GM21786 (cell line): ENCODE results near the gene IGFBP3.

ENCODE experiments used
- ATAC-seq: cut with Tn5 transposase; IDR thresholded peaks from one replicate; pipeline ENCODE4 v1.9.1; 2021; ENCODE audit not compliant: unreplicated experiment

Gene IGFBP3

DNA sequence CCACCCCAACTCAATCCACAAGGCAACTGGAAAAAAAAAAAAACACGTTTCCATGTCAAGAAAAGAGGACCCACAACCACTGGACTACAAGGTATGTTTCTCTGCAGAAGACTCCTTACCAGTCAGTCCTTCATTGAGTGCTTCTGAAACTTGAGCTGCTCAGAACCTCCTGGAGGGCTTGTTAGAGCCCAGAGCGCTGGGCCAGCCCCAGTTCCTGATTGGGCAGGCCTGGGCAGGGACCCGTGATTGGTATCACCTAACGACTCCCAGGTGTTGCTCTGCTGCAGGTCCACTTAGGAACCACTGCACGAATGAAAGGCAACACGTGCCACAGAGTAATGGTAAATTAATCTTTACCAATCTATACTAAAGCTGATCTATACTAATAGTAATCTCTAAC is 47.7 kb downstream of the IGFBP3 start:
- no peak for ATAC-seq

DNA sequence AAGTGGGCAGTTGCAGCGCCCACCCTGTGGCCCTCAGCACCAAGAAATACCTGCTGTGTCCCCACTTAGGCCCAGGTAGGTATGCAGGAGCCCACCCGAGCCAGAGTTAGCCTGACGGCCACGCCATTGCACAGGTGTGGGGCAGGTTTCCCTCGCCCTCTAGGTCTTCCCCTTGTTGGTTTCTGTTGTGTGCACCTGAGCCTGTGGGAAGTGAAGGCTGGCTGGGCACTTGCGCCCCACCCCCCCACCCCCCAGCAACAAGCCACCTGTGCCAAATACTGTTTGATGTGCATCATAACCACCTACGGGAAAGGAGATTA is 48.1 kb downstream of the IGFBP3 start, which contains the start of gene CCDC201:
TSS of gene CCDC201 (minus strand) at position 48 of the 320 bp plus-strand sequence. CDS start 75 bp downstream, outside the sequence.
- ATAC-seq, result no peak

DNA sequence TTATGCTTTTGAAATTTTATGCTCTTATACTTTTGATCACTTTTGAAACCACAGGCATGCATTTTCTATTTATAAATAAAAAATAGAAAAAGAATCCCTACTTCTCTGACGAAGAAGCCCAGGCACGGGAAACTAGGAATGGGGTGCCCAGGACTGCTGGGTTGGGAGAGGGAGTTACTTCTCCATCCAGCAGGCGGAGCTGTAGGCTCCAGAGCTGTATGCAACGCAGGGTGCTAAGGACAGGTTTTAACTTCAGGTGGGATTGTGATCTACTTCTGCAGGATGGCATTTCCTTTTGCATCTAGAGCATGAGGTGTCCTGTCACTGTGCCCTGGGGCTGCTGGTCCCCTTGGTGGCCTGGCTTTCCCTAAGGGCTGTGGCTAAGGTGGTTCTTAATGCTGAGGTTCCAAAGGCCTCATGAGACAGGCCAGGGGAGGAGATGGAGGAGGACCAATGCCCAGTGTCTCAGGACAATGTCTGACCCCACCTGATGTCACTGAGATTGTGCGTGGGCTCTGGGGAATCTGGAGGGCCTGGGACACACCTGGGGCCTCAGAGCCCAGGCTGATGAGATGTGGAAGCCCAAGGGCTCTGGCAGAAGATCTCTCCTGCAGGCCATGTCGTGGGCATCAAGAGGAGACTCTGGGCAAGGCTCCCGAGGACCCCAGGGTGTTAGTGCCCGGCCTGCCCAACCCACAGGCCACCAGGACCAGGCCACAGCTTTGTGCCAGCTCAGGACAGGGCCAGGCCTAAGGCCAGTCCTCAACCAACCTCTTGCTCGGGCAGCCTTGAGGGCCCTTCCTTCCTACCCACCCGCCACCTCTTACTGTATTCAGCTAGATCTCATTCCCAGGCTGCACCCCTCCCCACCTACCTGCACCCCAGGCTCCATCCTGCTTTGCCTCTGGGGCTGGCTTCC is 48.7 kb downstream of the IGFBP3 start:
- ATAC-seq, result no peak

DNA sequence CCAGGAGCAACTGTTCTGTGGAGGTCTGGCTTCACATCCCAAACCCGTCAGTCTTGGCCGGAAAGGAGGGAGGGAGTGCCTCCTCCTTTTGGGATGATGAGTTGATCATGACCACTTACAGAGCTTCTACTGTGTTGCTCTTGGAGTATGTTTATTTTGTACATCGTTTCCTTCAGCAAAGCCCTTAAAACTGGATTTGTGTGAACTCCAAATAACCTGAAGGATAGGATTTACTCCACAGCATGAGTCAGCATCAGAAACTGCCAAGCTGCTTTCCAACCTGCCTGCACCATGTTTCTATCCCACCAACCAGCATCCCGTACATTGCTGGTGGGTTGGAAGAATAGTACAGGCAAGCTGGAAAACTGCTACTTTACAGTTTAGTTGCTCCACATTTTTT is 51.6 kb downstream of the IGFBP3 start:
- ATAC-seq, result no peak

DNA sequence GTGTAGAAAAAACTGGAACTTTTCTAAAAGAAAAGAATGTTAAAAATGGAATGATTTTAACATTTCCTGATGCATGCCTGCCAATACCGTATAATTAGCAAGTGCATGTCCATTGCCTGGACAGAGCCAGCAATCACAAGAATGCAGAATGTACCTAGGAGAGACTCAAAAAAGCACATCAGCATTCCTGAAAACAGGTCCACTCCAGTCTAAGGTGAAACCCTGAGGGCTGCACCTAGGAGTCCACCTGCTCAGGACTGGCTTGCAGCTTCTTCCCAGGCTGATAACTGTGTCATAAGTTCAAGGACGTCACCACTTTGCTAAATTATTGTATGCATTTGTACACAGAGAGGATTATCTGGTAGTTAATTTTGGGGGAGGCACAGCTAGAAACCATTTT is 53.6 kb downstream of the IGFBP3 start:
- ATAC-seq, result no peak

DNA sequence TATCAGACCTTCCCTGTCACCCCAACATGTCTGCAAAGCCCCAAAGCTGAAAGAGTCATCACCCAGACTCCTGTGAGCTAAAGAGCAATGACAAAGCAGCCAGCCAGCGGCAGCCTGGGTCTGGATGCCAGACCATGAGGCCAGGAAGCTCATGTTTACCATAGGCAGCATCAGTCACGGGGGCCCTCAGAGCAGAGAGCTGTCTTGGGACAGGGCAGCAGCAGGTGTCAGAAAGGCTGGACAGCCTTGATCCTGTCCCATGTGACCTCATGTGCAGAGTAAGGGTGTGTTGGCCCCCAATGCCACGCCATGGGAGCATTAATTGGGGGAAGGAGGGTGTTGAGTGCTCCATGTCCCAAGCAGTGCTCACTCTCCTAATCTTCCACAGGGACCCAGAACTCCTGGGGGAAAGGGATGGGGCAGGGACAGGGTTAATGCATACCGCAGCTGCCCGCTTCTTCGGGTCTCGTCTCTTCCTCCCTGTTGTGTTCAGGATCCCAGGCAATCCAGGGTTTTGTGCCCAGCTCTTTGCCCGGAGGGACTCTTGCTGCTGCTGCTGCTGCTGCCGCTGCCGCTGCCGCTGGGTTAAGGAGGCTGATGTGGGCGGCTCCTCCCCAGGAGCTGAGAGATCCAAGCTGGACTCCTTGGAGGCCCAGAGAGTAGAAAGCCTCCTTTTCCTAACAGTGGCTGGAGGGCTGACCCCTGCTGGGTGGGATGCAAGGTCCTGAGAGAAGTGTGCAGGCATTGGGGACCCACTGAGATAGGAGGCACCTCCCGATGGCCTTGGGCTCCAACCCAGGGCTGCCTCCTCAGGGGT is 55.3 kb downstream of the IGFBP3 start:
- ATAC-seq, result no peak

- no peak for ATAC-seq
Measured at GRCh38 chr7:45863715-45864114, 57.4 kb downstream of the IGFBP3 start.
